HL-60 (cell line): Measurements from ENCODE around the gene SOX9.

ENCODE experiments used
- DNase-seq, 2 experiments: peaks; one replicate each; pipeline ENCODE4 v3.0.0-alpha.2; 2010 to 2020; ENCODE audit warnings: low read depth in 1 of 2, low spot score in 1 of 2
- H3K27ac ChIP-seq: fragments of 250-450 bp; sonication (Bioruptor Pico); replicated peaks from 2 replicates; pipeline ENCODE4 v1.5.1; 2020; ENCODE audit warnings: mild to moderate bottlenecking, moderate library complexity
- H3K27me3 ChIP-seq: fragments of 250-450 bp; sonication (Bioruptor Pico); 2 replicates; pipeline ENCODE4 v1.5.1; 2021; ENCODE audit warnings: mild to moderate bottlenecking, moderate library complexity; ENCODE audit not compliant: insufficient read depth, poor library complexity, severe bottlenecking
- H3K4me3 ChIP-seq: replicated peaks from 2 replicates; pipeline ENCODE4 v1.5.1; 2011; ENCODE audit warnings: mild to moderate bottlenecking, control low read depth, low read length; ENCODE audit not compliant: insufficient read depth
- CTCF ChIP-seq: IDR thresholded peaks from one replicate; pipeline ENCODE4 v1.5.1; 2011; ENCODE audit warnings: low read length, control low read depth, inconsistent platforms; ENCODE audit not compliant: insufficient read depth
- GABPA ChIP-seq: IDR thresholded peaks from 2 replicates; pipeline ENCODE4 v1.6.1; 2012; ENCODE audit warnings: low read depth
- POLR2AphosphoS5 ChIP-seq: IDR thresholded peaks from 2 replicates; pipeline ENCODE4 v1.6.1; 2012; ENCODE audit warnings: low read depth
- REST ChIP-seq: IDR thresholded peaks from 2 replicates; pipeline ENCODE4 v1.6.1; 2012; ENCODE audit warnings: low read depth; ENCODE audit not compliant: insufficient replicate concordance
- SPI1 ChIP-seq: IDR thresholded peaks from 2 replicates; pipeline ENCODE4 v1.6.1; 2012; ENCODE audit warnings: low read depth, mild to moderate bottlenecking, borderline replicate concordance

SOX9 gene

GRCh38 chr17:72099919-72100318 is 20.9 kb upstream of the SOX9 start:
- no peak for DNase-seq
- Histone ChIP-seq H3K27me3 (no peaks in the 10 kb centered on the region), H3K4me3 (no peak overlapping the region), H3K27ac (no peak overlapping the region)
- TF ChIP-seq REST: no peak
- TF ChIP-seq POLR2AphosphoS5: no peak
- TF ChIP-seq GABPA: no peak
- no peak for TF ChIP-seq SPI1
- TF ChIP-seq CTCF: no peak

- no peak for DNase-seq
- Histone ChIP-seq H3K4me3 (no peak overlapping the region), H3K27me3 (no peaks in the 10 kb centered on the region), H3K27ac (no peak overlapping the region)
- no peak for TF ChIP-seq REST
- no peak for TF ChIP-seq SPI1
- TF ChIP-seq GABPA: no peak
- no peak for TF ChIP-seq CTCF
- TF ChIP-seq POLR2AphosphoS5: no peak
Observed at GRCh38 chr17:72100470-72100869, 20.4 kb upstream of the SOX9 start.

DNA sequence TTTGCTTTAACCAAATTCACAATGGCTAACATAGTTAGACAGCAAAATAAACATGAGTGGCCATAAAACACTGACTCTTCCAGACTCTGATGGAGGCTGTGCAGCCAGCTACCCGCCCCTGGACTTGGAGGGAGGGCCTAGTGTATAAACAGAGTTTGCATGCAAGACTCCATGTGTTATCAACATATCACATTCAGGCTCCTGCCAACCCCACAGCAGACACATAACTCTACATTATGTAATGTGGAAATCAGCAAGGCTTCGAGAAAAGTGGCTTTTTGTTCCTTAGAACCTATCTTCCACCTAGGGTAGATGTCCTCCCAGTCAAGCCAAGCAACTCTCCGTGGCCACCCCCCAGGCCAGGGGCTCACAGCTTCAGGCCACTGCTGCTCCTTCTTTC is 19.3 kb upstream of the SOX9 start:
- Histone ChIP-seq H3K27ac (no peak overlapping the region), H3K27me3 (no peaks in the 10 kb centered on the region), H3K4me3 (no peak overlapping the region)
- no peak for DNase-seq
- no peak for TF ChIP-seq CTCF
- no peak for TF ChIP-seq GABPA
- TF ChIP-seq REST: no peak
- TF ChIP-seq POLR2AphosphoS5: no peak
- TF ChIP-seq SPI1: no peak
